Measurements from ENCODE around the gene SPATA13. TPM values are rescaled to one million over a fixed set of nuclear protein-coding genes. Genes with fewer than 3 reads are reported as not detected.

SPATA13 gene
- total RNA-seq, 1 donor from 2014 or later, result 8.4 TPM

DNA sequence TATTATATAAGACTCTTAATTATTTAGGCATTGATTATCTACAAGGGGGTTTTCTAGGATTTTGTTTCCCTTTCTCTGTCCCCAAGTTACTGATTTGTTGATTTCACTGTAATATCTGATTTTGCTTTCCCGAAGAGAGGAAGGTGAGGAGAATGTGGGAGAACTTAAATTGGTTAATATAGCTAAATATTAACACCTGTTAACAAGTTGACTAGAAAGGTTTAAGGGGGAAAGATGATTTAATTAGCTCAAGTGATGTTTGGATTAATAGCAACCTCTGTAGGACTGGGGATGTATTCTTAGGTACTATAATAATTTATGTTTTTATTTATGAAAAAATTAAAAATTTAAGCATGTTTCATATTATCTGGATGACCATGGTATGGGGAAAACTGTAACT, 35.1 kb downstream of the SPATA13 start:
- Histone ChIP-seq H3K27me3 (ENCODE audit: low read depth) (no peaks in the 10 kb centered on the region), H3K36me3 (no peaks in the 10 kb centered on the region), H3K4me1 (no peaks in the 10 kb centered on the region), H3K4me3 (no peak overlapping the region), H3K9me3 (replicated peaks) (no peaks in the 10 kb centered on the region), H3K27ac (replicated peaks) (no peak overlapping the region)
- DNase-seq, result no peak
- intact Hi-C loops (cut with micrococcal nuclease), result no loop called here
- TF ChIP-seq, protein P1, sequence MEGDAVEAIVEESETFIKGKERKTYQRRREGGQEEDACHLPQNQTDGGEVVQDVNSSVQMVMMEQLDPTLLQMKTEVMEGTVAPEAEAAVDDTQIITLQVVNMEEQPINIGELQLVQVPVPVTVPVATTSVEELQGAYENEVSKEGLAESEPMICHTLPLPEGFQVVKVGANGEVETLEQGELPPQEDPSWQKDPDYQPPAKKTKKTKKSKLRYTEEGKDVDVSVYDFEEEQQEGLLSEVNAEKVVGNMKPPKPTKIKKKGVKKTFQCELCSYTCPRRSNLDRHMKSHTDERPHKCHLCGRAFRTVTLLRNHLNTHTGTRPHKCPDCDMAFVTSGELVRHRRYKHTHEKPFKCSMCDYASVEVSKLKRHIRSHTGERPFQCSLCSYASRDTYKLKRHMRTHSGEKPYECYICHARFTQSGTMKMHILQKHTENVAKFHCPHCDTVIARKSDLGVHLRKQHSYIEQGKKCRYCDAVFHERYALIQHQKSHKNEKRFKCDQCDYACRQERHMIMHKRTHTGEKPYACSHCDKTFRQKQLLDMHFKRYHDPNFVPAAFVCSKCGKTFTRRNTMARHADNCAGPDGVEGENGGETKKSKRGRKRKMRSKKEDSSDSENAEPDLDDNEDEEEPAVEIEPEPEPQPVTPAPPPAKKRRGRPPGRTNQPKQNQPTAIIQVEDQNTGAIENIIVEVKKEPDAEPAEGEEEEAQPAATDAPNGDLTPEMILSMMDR (IDR thresholded peaks at IDR 0.05; ENCODE audit: borderline replicate concordance), result no peak

- Histone ChIP-seq H3K4me3 (no peak overlapping the region), H3K4me1 (no peaks in the 10 kb centered on the region), H3K36me3 (no peaks in the 10 kb centered on the region), H3K27ac (replicated peaks) (no peak overlapping the region), H3K27me3 (ENCODE audit: low read depth) (no peaks in the 10 kb centered on the region), H3K9me3 (replicated peaks) (no peaks in the 10 kb centered on the region)
- DNase-seq, result no peak
- intact Hi-C loops (cut with micrococcal nuclease), result no loop called here
- TF ChIP-seq, protein P1 (IDR thresholded peaks at IDR 0.05; ENCODE audit: borderline replicate concordance), result no peak
These were observed 36.2 kb downstream of the SPATA13 start for GRCh38 chr13:24196593-24197197.

GRCh38 chr13:24199016-24199415, 38.5 kb downstream of the SPATA13 start:
- no peak overlapping the region for H3K27ac ChIP-seq (replicated peaks)
- TF ChIP-seq, protein P1 (IDR thresholded peaks at IDR 0.05; ENCODE audit: borderline replicate concordance), result no peak
- intact Hi-C loops (cut with micrococcal nuclease), result no loop called here
- H3K4me1 ChIP-seq, result peaks cover 17% of the 10 kb centered on the region
- DNase-seq, result no peak
- H3K36me3 ChIP-seq, result no peaks in the 10 kb centered on the region
- no peak overlapping the region for H3K4me3 ChIP-seq
- no peaks in the 10 kb centered on the region for H3K27me3 ChIP-seq (ENCODE audit: low read depth)
- no peaks in the 10 kb centered on the region for H3K9me3 ChIP-seq (replicated peaks)

GRCh38 chr13:24202215-24202614, 41.7 kb downstream of the SPATA13 start:
- TF ChIP-seq, protein P1 (IDR thresholded peaks at IDR 0.05; ENCODE audit: borderline replicate concordance), result no peak
- intact Hi-C loops (cut with micrococcal nuclease), result no loop called here
- H3K36me3 ChIP-seq, result no peaks in the 10 kb centered on the region
- H3K4me3 ChIP-seq, result no peak overlapping the region
- H3K9me3 ChIP-seq (replicated peaks), result no peaks in the 10 kb centered on the region
- DNase-seq, result no peak
- H3K4me1 ChIP-seq, result peaks cover 17% of the 10 kb centered on the region
- H3K27ac ChIP-seq (replicated peaks), result no peak overlapping the region
- H3K27me3 ChIP-seq (ENCODE audit: low read depth), result no peaks in the 10 kb centered on the region

GRCh38 chr13:24203273-24203672, 42.8 kb downstream of the SPATA13 start:
- H3K4me1 ChIP-seq, result peaks cover 24% of the 10 kb centered on the region
- no peaks in the 10 kb centered on the region for H3K36me3 ChIP-seq
- no peak for DNase-seq
- intact Hi-C loops (cut with micrococcal nuclease), result no loop called here
- peak overlapping the region; percentile 28 for H3K27ac ChIP-seq (replicated peaks)
- no peaks in the 10 kb centered on the region for H3K9me3 ChIP-seq (replicated peaks)
- H3K27me3 ChIP-seq (ENCODE audit: low read depth), result no peaks in the 10 kb centered on the region
- H3K4me3 ChIP-seq, result no peak overlapping the region
- TF ChIP-seq, protein P1 (IDR thresholded peaks at IDR 0.05; ENCODE audit: borderline replicate concordance), result no peak

All from left ventricle myocardium inferior (tissue), 1 donor.